ENCODE results near the gene CIB4. TPM values are rescaled to one million over a fixed set of nuclear protein-coding genes. Genes with fewer than 3 reads are reported as not detected.

CIB4 gene
- total RNA-seq, 3 donors from 2014 or later (not counting 1 experiment from before 2014, with no cell fraction given): not detected

- Histone ChIP-seq H3K27me3 (ENCODE audit: control insufficient read depth, insufficient read depth, low read length) (no peaks in the 10 kb centered on the region), H3K9me3 (ENCODE audit: control insufficient read depth, insufficient read depth, low read length) (no peaks in the 10 kb centered on the region), H3K4me3 (ENCODE audit: low read length) (no peak overlapping the region), H3K36me3 (ENCODE audit: control insufficient read depth, insufficient read depth, low read length) (no peaks in the 10 kb centered on the region), H3K27ac (ENCODE audit: low read length) (no peak overlapping the region), H3K4me1 (ENCODE audit: control insufficient read depth, insufficient read depth, low read length) (no peaks in the 10 kb centered on the region)
- 81% methylated on average over 11 of the region's 11 CpGs for whole genome bisulfite sequencing (ENCODE audit: insufficient coverage)
- no peak for DNase-seq
- Mint-ChIP-seq H3K27ac (no peak overlapping the region), H3K36me3 (no peaks in the 10 kb centered on the region), H3K4me1 (no peaks in the 10 kb centered on the region), H3K9me3 (no peaks in the 10 kb centered on the region), H3K4me3 (no peak overlapping the region), H3K27me3 (ENCODE audit: low read depth in 2 of 2) (peaks cover 4 to 18% of the 10 kb centered on the region in 2 donors)
- TF ChIP-seq, protein P1, sequence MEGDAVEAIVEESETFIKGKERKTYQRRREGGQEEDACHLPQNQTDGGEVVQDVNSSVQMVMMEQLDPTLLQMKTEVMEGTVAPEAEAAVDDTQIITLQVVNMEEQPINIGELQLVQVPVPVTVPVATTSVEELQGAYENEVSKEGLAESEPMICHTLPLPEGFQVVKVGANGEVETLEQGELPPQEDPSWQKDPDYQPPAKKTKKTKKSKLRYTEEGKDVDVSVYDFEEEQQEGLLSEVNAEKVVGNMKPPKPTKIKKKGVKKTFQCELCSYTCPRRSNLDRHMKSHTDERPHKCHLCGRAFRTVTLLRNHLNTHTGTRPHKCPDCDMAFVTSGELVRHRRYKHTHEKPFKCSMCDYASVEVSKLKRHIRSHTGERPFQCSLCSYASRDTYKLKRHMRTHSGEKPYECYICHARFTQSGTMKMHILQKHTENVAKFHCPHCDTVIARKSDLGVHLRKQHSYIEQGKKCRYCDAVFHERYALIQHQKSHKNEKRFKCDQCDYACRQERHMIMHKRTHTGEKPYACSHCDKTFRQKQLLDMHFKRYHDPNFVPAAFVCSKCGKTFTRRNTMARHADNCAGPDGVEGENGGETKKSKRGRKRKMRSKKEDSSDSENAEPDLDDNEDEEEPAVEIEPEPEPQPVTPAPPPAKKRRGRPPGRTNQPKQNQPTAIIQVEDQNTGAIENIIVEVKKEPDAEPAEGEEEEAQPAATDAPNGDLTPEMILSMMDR (IDR thresholded peaks at IDR 0.05): no peak
- intact Hi-C loops (cut with micrococcal nuclease): loop anchor here (5.0 kb wide), 1 partner anchor 587 kb away; no protein-coding TSS in a partner anchor
- no peak for ATAC-seq
Measured at GRCh38 chr2:26579025-26579722, 62.0 kb downstream of the CIB4 start.

DNA sequence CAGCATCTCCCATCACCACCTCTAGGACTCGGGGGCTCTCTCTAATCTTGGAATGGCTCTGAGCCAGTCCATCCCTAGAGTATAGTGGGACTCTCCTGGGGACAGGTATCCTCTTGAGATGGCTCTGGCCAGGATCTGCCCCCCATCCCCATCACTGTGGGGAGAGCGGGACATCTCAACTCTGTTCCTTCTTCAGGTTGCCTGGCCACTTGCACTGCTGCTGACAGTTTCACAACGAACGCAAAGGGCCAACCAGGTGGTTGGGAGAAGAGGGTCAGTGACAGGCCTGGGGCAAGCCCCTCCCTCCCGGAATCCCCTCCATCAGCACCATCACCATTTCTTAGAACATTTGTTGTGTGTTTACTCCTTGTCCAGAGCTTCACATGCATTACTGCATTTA, 62.6 kb downstream of the CIB4 start:
- Histone ChIP-seq H3K4me3 (ENCODE audit: low read length) (no peak overlapping the region), H3K36me3 (ENCODE audit: control insufficient read depth, insufficient read depth, low read length) (no peaks in the 10 kb centered on the region), H3K27me3 (ENCODE audit: control insufficient read depth, insufficient read depth, low read length) (no peaks in the 10 kb centered on the region), H3K4me1 (ENCODE audit: control insufficient read depth, insufficient read depth, low read length) (no peaks in the 10 kb centered on the region), H3K27ac (ENCODE audit: low read length) (no peak overlapping the region), H3K9me3 (ENCODE audit: control insufficient read depth, insufficient read depth, low read length) (no peaks in the 10 kb centered on the region)
- Mint-ChIP-seq H3K27ac (no peak overlapping the region), H3K4me3 (no peak overlapping the region), H3K9me3 (no peaks in the 10 kb centered on the region), H3K36me3 (no peaks in the 10 kb centered on the region), H3K27me3 (ENCODE audit: low read depth in 2 of 2) (peaks cover 10 to 23% of the 10 kb centered on the region in 2 donors), H3K4me1 (no peaks in the 10 kb centered on the region)
- DNase-seq (no peak), ATAC-seq (no peak)
- WGBS (ENCODE audit: insufficient coverage): 82% methylated on average over 3 of the region's 5 CpGs
- TF ChIP-seq, protein P1 (IDR thresholded peaks at IDR 0.05): no peak
- intact Hi-C loops (cut with micrococcal nuclease): loop anchor here (5.0 kb wide), 1 partner anchor 586 kb away; no protein-coding TSS in a partner anchor

GRCh38 chr2:26578113-26578458, 63.1 kb downstream of the CIB4 start:
- TF ChIP-seq, protein P1 (IDR thresholded peaks at IDR 0.05): peak; percentile 49
- Mint-ChIP-seq H3K36me3 (no peaks in the 10 kb centered on the region), H3K27ac (no peak overlapping the region), H3K9me3 (no peaks in the 10 kb centered on the region), H3K4me1 (no peaks in the 10 kb centered on the region), H3K4me3 (no peak overlapping the region), H3K27me3 (ENCODE audit: low read depth in 2 of 2) (peaks cover 13 to 26% of the 10 kb centered on the region in 2 donors)
- no peak for DNase-seq
- no peaks in the 10 kb centered on the region for H3K4me1 ChIP-seq (ENCODE audit: control insufficient read depth, insufficient read depth, low read length)
- H3K27ac ChIP-seq (ENCODE audit: low read length): no peak overlapping the region
- H3K4me3 ChIP-seq (ENCODE audit: low read length): no peak overlapping the region
- H3K36me3 ChIP-seq (ENCODE audit: control insufficient read depth, insufficient read depth, low read length): no peaks in the 10 kb centered on the region
- 71% methylated on average over 3 of the region's 3 CpGs for WGBS (ENCODE audit: insufficient coverage)
- intact Hi-C loops (cut with micrococcal nuclease): loop anchor here (5.0 kb wide), 1 partner anchor 586 kb away; no protein-coding TSS in a partner anchor
- no peaks in the 10 kb centered on the region for H3K9me3 ChIP-seq (ENCODE audit: control insufficient read depth, insufficient read depth, low read length)
- H3K27me3 ChIP-seq (ENCODE audit: control insufficient read depth, insufficient read depth, low read length): no peaks in the 10 kb centered on the region
- peak in 1 of 3 donors; percentile 10 for ATAC-seq

Measured in natural killer cell (primary cell).